Stimulated activated CD8-positive, alpha-beta memory T cell treated with anti-CD3 and anti-CD28 coated beads, Interleukin-15, amount 100 ng/mL, for 1 hour (primary cell): ENCODE results near the gene FTO.
"Not testable (repeated sequence)": the region's sequence is repeated elsewhere in the genome, so short reads cannot be mapped to it uniquely, and the experiment has no call there.

Experiments used
- DNase-seq: peaks from one replicate; pipeline ENCODE4 v3.0.0-alpha.2; 2020; ENCODE audit warnings: low read depth

Gene FTO

GRCh38 chr16:53864819-53865493, 161.0 kb downstream of the FTO start:
- no peak for DNase-seq

- no peak for DNase-seq
Measured at GRCh38 chr16:53865494-53865863, 161.5 kb downstream of the FTO start.

- no peak for DNase-seq
Measured at GRCh38 chr16:53866520-53866919, 162.6 kb downstream of the FTO start.

GRCh38 chr16:53870831-53871230, 166.9 kb downstream of the FTO start:
- no peak for DNase-seq

- no peak for DNase-seq
Measured at GRCh38 chr16:53872248-53873221, 168.6 kb downstream of the FTO start.

GRCh38 chr16:53876811-53877210, 172.9 kb downstream of the FTO start:
- no peak for DNase-seq

- no peak for DNase-seq
Measured at GRCh38 chr16:53878216-53878615, 174.3 kb downstream of the FTO start.

GRCh38 chr16:53881371-53881770, 177.4 kb downstream of the FTO start:
- no peak for DNase-seq

GRCh38 chr16:53882310-53882709, 178.4 kb downstream of the FTO start:
- no peak for DNase-seq

GRCh38 chr16:53884748-53885147, 180.8 kb downstream of the FTO start:
- no peak for DNase-seq

- DNase-seq = no peak
Measured at GRCh38 chr16:53886482-53887378, 182.8 kb downstream of the FTO start.

- no peak for DNase-seq
Measured at GRCh38 chr16:53888222-53888621, 184.3 kb downstream of the FTO start.

GRCh38 chr16:53890877-53891276, 186.9 kb downstream of the FTO start:
- DNase-seq = not testable (repeated sequence)

GRCh38 chr16:53891409-53892139, 187.6 kb downstream of the FTO start:
- DNase-seq = no peak

GRCh38 chr16:53892155-53892554, 188.2 kb downstream of the FTO start:
- DNase-seq = peak; percentile 20

- no peak for DNase-seq
Measured at GRCh38 chr16:53893731-53894435, 189.9 kb downstream of the FTO start.

- no peak for DNase-seq
Measured at GRCh38 chr16:53894686-53895085, 190.7 kb downstream of the FTO start.

- no peak for DNase-seq
Measured at GRCh38 chr16:53895433-53895832, 191.5 kb downstream of the FTO start.

- DNase-seq = no peak
Measured at GRCh38 chr16:53895851-53896250, 191.9 kb downstream of the FTO start.

- DNase-seq = no peak
Measured at GRCh38 chr16:53896722-53897121, 192.8 kb downstream of the FTO start.

GRCh38 chr16:53898993-53899392, 195.0 kb downstream of the FTO start:
- no peak for DNase-seq
